ENCODE data around the gene IRF4. TPM values are rescaled to one million over a fixed set of nuclear protein-coding genes. Genes with fewer than 3 reads are reported as not detected.

IRF4 gene
- total RNA-seq, 2 donors from 2014 or later = 0.15 to 1.1 TPM

DNA sequence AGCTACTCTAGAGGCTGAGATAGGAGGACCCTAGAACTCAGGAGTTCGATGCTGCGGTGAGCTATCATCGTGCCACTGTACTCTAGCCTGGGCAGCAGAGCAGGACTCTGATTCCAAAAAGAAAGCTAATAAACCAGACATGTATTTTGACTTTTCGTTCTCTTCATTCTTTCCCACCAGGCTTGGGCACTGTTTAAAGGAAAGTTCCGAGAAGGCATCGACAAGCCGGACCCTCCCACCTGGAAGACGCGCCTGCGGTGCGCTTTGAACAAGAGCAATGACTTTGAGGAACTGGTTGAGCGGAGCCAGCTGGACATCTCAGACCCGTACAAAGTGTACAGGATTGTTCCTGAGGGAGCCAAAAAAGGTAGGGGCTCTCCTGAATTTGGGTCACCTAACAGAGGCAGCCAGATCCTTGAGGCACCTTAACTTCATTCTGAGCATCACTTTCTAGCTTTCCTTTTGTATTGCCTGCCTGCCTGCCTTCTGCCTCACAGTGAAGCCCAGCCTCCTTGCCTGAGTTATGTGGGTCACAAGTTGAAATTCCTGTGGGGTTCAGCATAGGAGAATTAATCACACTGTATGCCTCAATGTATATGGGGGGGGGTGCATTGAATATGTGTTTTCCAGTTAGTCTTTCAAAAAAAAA lies 3.2 kb downstream of the IRF4 start:
- DNase-seq (ENCODE audit: low spot score) = no peak
- Histone ChIP-seq H3K9me3 (no peaks in the 10 kb centered on the region), H3K36me3 (no peaks in the 10 kb centered on the region), H3K4me1 (peaks cover 0 to 32% of the 10 kb centered on the region in 2 donors), H3K27ac (no peak overlapping the region), H3K27me3 (peaks cover 11 to 29% of the 10 kb centered on the region in 2 donors), H3K4me3 (no peak overlapping the region)
- TF ChIP-seq, protein P1, sequence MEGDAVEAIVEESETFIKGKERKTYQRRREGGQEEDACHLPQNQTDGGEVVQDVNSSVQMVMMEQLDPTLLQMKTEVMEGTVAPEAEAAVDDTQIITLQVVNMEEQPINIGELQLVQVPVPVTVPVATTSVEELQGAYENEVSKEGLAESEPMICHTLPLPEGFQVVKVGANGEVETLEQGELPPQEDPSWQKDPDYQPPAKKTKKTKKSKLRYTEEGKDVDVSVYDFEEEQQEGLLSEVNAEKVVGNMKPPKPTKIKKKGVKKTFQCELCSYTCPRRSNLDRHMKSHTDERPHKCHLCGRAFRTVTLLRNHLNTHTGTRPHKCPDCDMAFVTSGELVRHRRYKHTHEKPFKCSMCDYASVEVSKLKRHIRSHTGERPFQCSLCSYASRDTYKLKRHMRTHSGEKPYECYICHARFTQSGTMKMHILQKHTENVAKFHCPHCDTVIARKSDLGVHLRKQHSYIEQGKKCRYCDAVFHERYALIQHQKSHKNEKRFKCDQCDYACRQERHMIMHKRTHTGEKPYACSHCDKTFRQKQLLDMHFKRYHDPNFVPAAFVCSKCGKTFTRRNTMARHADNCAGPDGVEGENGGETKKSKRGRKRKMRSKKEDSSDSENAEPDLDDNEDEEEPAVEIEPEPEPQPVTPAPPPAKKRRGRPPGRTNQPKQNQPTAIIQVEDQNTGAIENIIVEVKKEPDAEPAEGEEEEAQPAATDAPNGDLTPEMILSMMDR (IDR thresholded peaks at IDR 0.05) = no peak

GRCh38 chr6:395432-396125 lies 4.0 kb downstream of the IRF4 start:
- H3K27me3 ChIP-seq = peaks cover 11 to 29% of the 10 kb centered on the region in 2 donors
- no peak overlapping the region for H3K27ac ChIP-seq
- peaks cover 0 to 32% of the 10 kb centered on the region in 2 donors for H3K4me1 ChIP-seq
- DNase-seq (ENCODE audit: low spot score) = no peak
- TF ChIP-seq, protein P1 (IDR thresholded peaks at IDR 0.05) = no peak
- no peak overlapping the region for H3K4me3 ChIP-seq
- H3K9me3 ChIP-seq = no peaks in the 10 kb centered on the region
- no peaks in the 10 kb centered on the region for H3K36me3 ChIP-seq

DNA sequence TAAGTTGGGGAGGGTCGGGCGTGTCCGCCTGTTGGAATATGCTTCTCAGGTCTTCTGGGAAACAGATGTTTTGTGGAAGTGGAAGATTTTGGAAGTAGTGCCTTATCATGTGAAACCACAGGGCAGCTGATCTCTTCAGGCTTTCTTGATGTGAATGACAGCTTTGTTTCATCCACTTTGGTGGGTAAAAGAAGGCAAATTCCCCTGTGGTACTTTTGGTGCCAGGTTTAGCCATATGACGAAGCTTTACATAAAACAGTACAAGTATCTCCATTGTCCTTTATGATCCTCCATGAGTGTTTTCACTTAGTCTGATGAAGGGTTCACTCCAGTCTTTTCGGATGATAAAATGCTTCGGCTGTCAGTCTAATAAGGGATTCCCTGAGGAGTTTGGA lies 4.6 kb downstream of the IRF4 start:
- Histone ChIP-seq H3K4me1 (peaks cover 0 to 29% of the 10 kb centered on the region in 2 donors), H3K9me3 (no peaks in the 10 kb centered on the region), H3K36me3 (no peaks in the 10 kb centered on the region), H3K4me3 (no peak overlapping the region), H3K27me3 (peaks cover 11 to 29% of the 10 kb centered on the region in 2 donors), H3K27ac (no peak overlapping the region)
- DNase-seq (ENCODE audit: low spot score) = no peak
- TF ChIP-seq, protein P1 (IDR thresholded peaks at IDR 0.05) = no peak

DNA sequence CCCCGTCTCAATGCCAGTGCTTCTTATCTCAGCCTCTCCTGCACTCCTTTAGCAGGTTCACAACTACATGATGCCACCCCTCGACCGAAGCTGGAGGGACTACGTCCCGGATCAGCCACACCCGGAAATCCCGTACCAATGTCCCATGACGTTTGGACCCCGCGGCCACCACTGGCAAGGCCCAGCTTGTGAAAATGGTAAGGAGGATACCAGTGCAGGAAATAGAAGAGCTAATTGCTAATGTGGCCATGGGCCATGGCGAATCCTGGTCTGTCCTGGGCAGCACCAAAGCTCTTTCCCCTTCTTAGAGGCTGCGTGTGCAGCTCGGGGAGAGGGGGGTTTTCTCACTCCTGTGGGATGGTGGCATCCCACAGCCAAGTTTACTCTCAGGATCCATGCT lies 5.5 kb downstream of the IRF4 start:
- DNase-seq (ENCODE audit: low spot score) = no peak
- H3K27me3 ChIP-seq = peaks cover 6 to 20% of the 10 kb centered on the region in 2 donors
- H3K4me3 ChIP-seq = no peak overlapping the region
- H3K36me3 ChIP-seq = no peaks in the 10 kb centered on the region
- no peaks in the 10 kb centered on the region for H3K9me3 ChIP-seq
- no peak overlapping the region for H3K27ac ChIP-seq
- peaks cover 0 to 20% of the 10 kb centered on the region in 2 donors for H3K4me1 ChIP-seq
- TF ChIP-seq, protein P1 (IDR thresholded peaks at IDR 0.05) = no peak

DNA sequence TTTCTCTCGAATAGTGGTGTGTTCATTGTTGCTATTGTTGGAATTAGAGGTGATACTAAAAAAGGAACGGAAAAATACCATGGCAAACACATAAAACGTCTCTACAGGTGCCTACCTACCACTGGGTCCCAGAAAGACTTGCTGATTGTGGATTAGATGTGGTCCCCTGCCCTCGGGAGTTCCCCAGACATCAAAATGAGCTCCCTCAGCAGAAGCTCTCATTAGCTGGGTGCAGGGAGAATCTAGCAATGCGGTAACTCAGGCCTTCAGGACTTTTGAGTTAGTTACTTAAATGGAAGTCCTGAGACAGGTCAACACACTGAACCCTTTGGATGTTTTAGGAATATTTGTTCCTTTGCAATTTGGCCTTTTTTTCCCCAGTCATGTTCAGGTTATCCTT lies 6.1 kb downstream of the IRF4 start:
- H3K27ac ChIP-seq = no peak overlapping the region

More for the DNA sequence above, 6.1 kb downstream of the IRF4 start:
- Histone ChIP-seq H3K9me3 (no peaks in the 10 kb centered on the region), H3K4me3 (no peak overlapping the region), H3K36me3 (no peaks in the 10 kb centered on the region), H3K4me1 (peaks cover 0 to 14% of the 10 kb centered on the region in 2 donors), H3K27me3 (peaks cover under 1 to 14% of the 10 kb centered on the region in 2 donors)
- TF ChIP-seq, protein P1 (IDR thresholded peaks at IDR 0.05) = no peak
- DNase-seq (ENCODE audit: low spot score) = no peak

Data from right atrium auricular region (tissue), 2 donors.